Neuron (in vitro differentiated cells): ENCODE data around the gene LITAF.
"Not testable (repeated sequence)": the region's sequence is repeated elsewhere in the genome, so short reads cannot be mapped to it uniquely, and the experiment has no call there.

Experiments used
- H2AFZ ChIP-seq: one replicate; pipeline ENCODE4 v1.6.1; 2013; ENCODE audit warnings: low read depth, mild to moderate bottlenecking, inconsistent platforms, low read length, moderate library complexity
- H3K27me3 ChIP-seq: one replicate; pipeline ENCODE4 v1.6.1; 2013; ENCODE audit warnings: low read length; ENCODE audit not compliant: insufficient read depth
- H3K36me3 ChIP-seq: one replicate; pipeline ENCODE4 v1.6.1; 2013; ENCODE audit warnings: low read length; ENCODE audit not compliant: insufficient read depth
- H3K4me1 ChIP-seq: one replicate; pipeline ENCODE4 v1.6.1; 2013; ENCODE audit warnings: low read length; ENCODE audit not compliant: insufficient read depth
- H3K4me3 ChIP-seq: 2 replicates; pipeline ENCODE4 v1.5.1; 2013; ENCODE audit warnings: mild to moderate bottlenecking, low read length, moderate library complexity
- H3K9me3 ChIP-seq: one replicate; pipeline ENCODE4 v1.6.1; 2013; ENCODE audit warnings: low read length

LITAF gene

GRCh38 chr16:11614587-11615175 is 28.0 kb upstream of the LITAF start:
- peaks cover 2% of the 10 kb centered on the region for H3K4me1 ChIP-seq
- no peak overlapping the region for H2AFZ ChIP-seq
- H3K4me3 ChIP-seq: no peak overlapping the region
- H3K9me3 ChIP-seq: no peaks in the 10 kb centered on the region
- peaks cover 14% of the 10 kb centered on the region for H3K27me3 ChIP-seq
- no peaks in the 10 kb centered on the region for H3K36me3 ChIP-seq

GRCh38 chr16:11613381-11614303 is 26.9 kb upstream of the LITAF start:
- H3K9me3 ChIP-seq: no peaks in the 10 kb centered on the region
- no peak overlapping the region for H3K4me3 ChIP-seq
- no peak overlapping the region for H2AFZ ChIP-seq
- H3K36me3 ChIP-seq: no peaks in the 10 kb centered on the region
- H3K4me1 ChIP-seq: peaks cover 2% of the 10 kb centered on the region
- H3K27me3 ChIP-seq: peaks cover 14% of the 10 kb centered on the region

GRCh38 chr16:11612665-11613025 is 25.9 kb upstream of the LITAF start:
- Histone ChIP-seq H3K9me3 (no peaks in the 10 kb centered on the region), H3K4me3 (no peak overlapping the region), H2AFZ (no peak overlapping the region), H3K4me1 (peaks cover 2% of the 10 kb centered on the region), H3K27me3 (peaks cover 14% of the 10 kb centered on the region), H3K36me3 (no peaks in the 10 kb centered on the region)

GRCh38 chr16:11611871-11612664 is 25.3 kb upstream of the LITAF start:
- Histone ChIP-seq H3K4me3 (no peak overlapping the region), H3K9me3 (peaks cover under 1% of the 10 kb centered on the region), H3K36me3 (no peaks in the 10 kb centered on the region), H2AFZ (no peak overlapping the region), H3K4me1 (peaks cover 2% of the 10 kb centered on the region), H3K27me3 (peaks cover 14% of the 10 kb centered on the region)

- Histone ChIP-seq H2AFZ (no peak overlapping the region), H3K27me3 (peaks cover 17% of the 10 kb centered on the region), H3K9me3 (peaks cover 2% of the 10 kb centered on the region), H3K4me1 (peaks cover 2% of the 10 kb centered on the region), H3K4me3 (no peak overlapping the region), H3K36me3 (no peaks in the 10 kb centered on the region)
Observed at GRCh38 chr16:11610580-11610979, 23.9 kb upstream of the LITAF start.

- Histone ChIP-seq H3K4me1 (peaks cover 2% of the 10 kb centered on the region), H3K36me3 (no peaks in the 10 kb centered on the region), H2AFZ (no peak overlapping the region), H3K4me3 (no peak overlapping the region), H3K9me3 (peaks cover 2% of the 10 kb centered on the region), H3K27me3 (peaks cover 20% of the 10 kb centered on the region)
Observed at GRCh38 chr16:11610121-11610505, 23.4 kb upstream of the LITAF start.

- H3K4me1 ChIP-seq: peaks cover 2% of the 10 kb centered on the region
- no peak overlapping the region for H2AFZ ChIP-seq
- peaks cover 20% of the 10 kb centered on the region for H3K27me3 ChIP-seq
- no peaks in the 10 kb centered on the region for H3K36me3 ChIP-seq
- H3K4me3 ChIP-seq: no peak overlapping the region
- peaks cover 2% of the 10 kb centered on the region for H3K9me3 ChIP-seq
Observed at GRCh38 chr16:11609474-11610120, 22.9 kb upstream of the LITAF start.

- Histone ChIP-seq H3K4me1 (peaks cover 8% of the 10 kb centered on the region), H2AFZ (no peak overlapping the region), H3K4me3 (no peak overlapping the region), H3K9me3 (peaks cover 3% of the 10 kb centered on the region), H3K36me3 (no peaks in the 10 kb centered on the region), H3K27me3 (peaks cover 6% of the 10 kb centered on the region)
Observed at GRCh38 chr16:11605891-11606290, 19.2 kb upstream of the LITAF start.

GRCh38 chr16:11605564-11605886 is 18.8 kb upstream of the LITAF start:
- no peaks in the 10 kb centered on the region for H3K36me3 ChIP-seq
- H3K4me1 ChIP-seq: peaks cover 8% of the 10 kb centered on the region
- H2AFZ ChIP-seq: no peak overlapping the region
- H3K9me3 ChIP-seq: peaks cover 7% of the 10 kb centered on the region
- H3K27me3 ChIP-seq: peaks cover 6% of the 10 kb centered on the region
- no peak overlapping the region for H3K4me3 ChIP-seq

GRCh38 chr16:11604783-11605563 is 18.3 kb upstream of the LITAF start:
- H2AFZ ChIP-seq: no peak overlapping the region
- H3K4me1 ChIP-seq: peaks cover 6% of the 10 kb centered on the region
- H3K27me3 ChIP-seq: peaks cover 6% of the 10 kb centered on the region
- no peak overlapping the region for H3K4me3 ChIP-seq
- peaks cover 7% of the 10 kb centered on the region for H3K9me3 ChIP-seq
- H3K36me3 ChIP-seq: no peaks in the 10 kb centered on the region

- H3K27me3 ChIP-seq, H3K36me3 ChIP-seq, H3K4me1 ChIP-seq, H3K9me3 ChIP-seq, H2AFZ ChIP-seq, H3K4me3 ChIP-seq: not testable (repeated sequence)
Observed at GRCh38 chr16:11604296-11604695, 17.6 kb upstream of the LITAF start.

GRCh38 chr16:11603331-11603750 is 16.6 kb upstream of the LITAF start:
- H3K4me3 ChIP-seq: no peak overlapping the region
- H3K9me3 ChIP-seq: peaks cover 9% of the 10 kb centered on the region
- no peaks in the 10 kb centered on the region for H3K36me3 ChIP-seq

More at GRCh38 chr16:11603331-11603750, 16.6 kb upstream of the LITAF start:
- peaks cover 6% of the 10 kb centered on the region for H3K27me3 ChIP-seq
- peaks cover 6% of the 10 kb centered on the region for H3K4me1 ChIP-seq
- H2AFZ ChIP-seq: no peak overlapping the region
